ENCODE results near the gene ZNF76.

Gene ZNF76

GRCh38 chr6:35330541-35331119 lies 71.1 kb downstream of the ZNF76 start:
- DNase-seq (ENCODE audit: low read depth), result no peak

GRCh38 chr6:35332074-35332887 lies 72.7 kb downstream of the ZNF76 start:
- peak; percentile 74 for DNase-seq (ENCODE audit: low read depth)

- no peak for DNase-seq (ENCODE audit: low read depth)
Observed at GRCh38 chr6:35341557-35341956, 82.0 kb downstream of the ZNF76 start.

GRCh38 chr6:35342258-35343091 lies 82.9 kb downstream of the ZNF76 start, which contains the start of gene PPARD:
TSS of gene PPARD (plus strand) at chr6:35342558. CDS start at chr6:35411088, 68,530 bp downstream.
- DNase-seq (ENCODE audit: low read depth), result peak; percentile 97

- DNase-seq (ENCODE audit: low read depth), result no peak
Observed at GRCh38 chr6:35343092-35343834, 83.7 kb downstream of the ZNF76 start.

GRCh38 chr6:35343835-35344550 lies 84.5 kb downstream of the ZNF76 start:
- no peak for DNase-seq (ENCODE audit: low read depth)

Measured in activated T-helper 1 cell treated with Interleukin-2 at 50 U/mL for 16 hours (primary cell).